AG09309 (cell line): ENCODE measurements around the gene CD40LG.

Source experiments
- DNase-seq: peaks from one replicate; pipeline ENCODE4 v3.0.0-alpha.2; 2010; ENCODE audit warnings: low read depth
- H3K4me3 ChIP-seq: 2 replicates; pipeline ENCODE4 v1.5.1; 2011; ENCODE audit warnings: mild to moderate bottlenecking, low read depth, low read length, moderate library complexity; ENCODE audit not compliant: control insufficient read depth
- TF ChIP-seq, protein P1 (sequence below): IDR thresholded peaks from 2 replicates; pipeline ENCODE4 v1.5.1; 2011; ENCODE audit warnings: mild to moderate bottlenecking, low read depth, low read length, inconsistent platforms; ENCODE audit not compliant: insufficient read depth, control insufficient read depth; ENCODE audit errors: missing control alignments

CD40LG gene

DNA sequence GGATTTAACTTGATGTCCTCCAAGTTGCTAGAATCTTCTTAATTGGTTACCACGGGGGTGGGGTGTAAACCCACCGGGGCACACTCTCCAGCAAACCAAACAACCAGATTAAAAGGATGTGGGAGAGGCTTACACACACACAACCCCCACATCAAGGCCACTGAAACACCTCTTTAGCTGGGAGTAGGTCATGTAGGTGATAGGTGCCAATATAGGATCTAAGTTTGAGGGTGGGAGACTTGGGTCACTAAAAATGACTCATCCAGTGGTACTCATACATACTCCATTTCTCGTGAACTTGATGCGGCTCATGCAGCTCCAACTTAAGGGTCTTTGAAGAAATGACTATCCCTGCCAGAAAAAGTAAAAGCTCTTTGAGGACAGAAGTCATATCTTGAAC is 20.5 kb upstream of the CD40LG start:
- no peak for DNase-seq
- no peak overlapping the region for H3K4me3 ChIP-seq
- TF ChIP-seq, protein P1, sequence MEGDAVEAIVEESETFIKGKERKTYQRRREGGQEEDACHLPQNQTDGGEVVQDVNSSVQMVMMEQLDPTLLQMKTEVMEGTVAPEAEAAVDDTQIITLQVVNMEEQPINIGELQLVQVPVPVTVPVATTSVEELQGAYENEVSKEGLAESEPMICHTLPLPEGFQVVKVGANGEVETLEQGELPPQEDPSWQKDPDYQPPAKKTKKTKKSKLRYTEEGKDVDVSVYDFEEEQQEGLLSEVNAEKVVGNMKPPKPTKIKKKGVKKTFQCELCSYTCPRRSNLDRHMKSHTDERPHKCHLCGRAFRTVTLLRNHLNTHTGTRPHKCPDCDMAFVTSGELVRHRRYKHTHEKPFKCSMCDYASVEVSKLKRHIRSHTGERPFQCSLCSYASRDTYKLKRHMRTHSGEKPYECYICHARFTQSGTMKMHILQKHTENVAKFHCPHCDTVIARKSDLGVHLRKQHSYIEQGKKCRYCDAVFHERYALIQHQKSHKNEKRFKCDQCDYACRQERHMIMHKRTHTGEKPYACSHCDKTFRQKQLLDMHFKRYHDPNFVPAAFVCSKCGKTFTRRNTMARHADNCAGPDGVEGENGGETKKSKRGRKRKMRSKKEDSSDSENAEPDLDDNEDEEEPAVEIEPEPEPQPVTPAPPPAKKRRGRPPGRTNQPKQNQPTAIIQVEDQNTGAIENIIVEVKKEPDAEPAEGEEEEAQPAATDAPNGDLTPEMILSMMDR: no peak

- TF ChIP-seq, protein P1: no peak
- no peak for DNase-seq
- no peak overlapping the region for H3K4me3 ChIP-seq
Measured at GRCh38 chrX:136629084-136629750, 18.7 kb upstream of the CD40LG start.

- DNase-seq: no peak
- TF ChIP-seq, protein P1: no peak
- no peak overlapping the region for H3K4me3 ChIP-seq
Measured at GRCh38 chrX:136630881-136631280, 17.1 kb upstream of the CD40LG start.

DNA sequence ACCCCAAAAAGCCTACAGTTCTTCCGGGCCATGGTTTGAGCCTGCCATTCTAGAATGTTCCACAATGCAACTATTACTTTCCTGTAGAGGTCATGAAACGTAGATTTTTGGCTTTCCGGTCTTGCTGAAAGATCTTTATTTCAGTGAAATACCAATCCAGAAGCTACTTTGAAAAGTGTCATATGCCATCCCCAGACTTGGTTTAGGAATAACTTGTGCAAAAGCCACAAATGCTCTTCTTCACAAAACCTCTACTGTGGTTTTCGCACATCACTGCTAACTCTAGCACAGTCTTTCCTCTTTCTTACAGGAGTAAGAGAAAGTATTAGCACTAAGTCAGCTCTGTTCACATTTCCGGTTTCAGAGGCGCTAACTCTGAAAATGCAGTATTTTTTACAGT is 12.7 kb upstream of the CD40LG start:
- no peak overlapping the region for H3K4me3 ChIP-seq
- TF ChIP-seq, protein P1: no peak
- DNase-seq: no peak

- H3K4me3 ChIP-seq: no peak overlapping the region
- TF ChIP-seq, protein P1: no peak
- no peak for DNase-seq
Measured at GRCh38 chrX:136636121-136636520, 11.8 kb upstream of the CD40LG start.

GRCh38 chrX:136639506-136640176 is 8.3 kb upstream of the CD40LG start:
- DNase-seq: no peak
- no peak overlapping the region for H3K4me3 ChIP-seq

More at GRCh38 chrX:136639506-136640176, 8.3 kb upstream of the CD40LG start:
- TF ChIP-seq, protein P1: no peak
